GM23248 (cell line): Measurements from ENCODE around the gene WNK2. TPM values are rescaled to one million over a fixed set of nuclear protein-coding genes. Genes with fewer than 3 reads are reported as not detected.

Experiments
- DNase-seq: peaks from one replicate; pipeline ENCODE4 v3.0.0-alpha.2; 2015
- H2AFZ ChIP-seq: fragments of 200-600 bp; sonication (generic); 2 replicates; pipeline ENCODE4 v1.6.1; 2016; ENCODE audit warnings: antibody characterized with exemption
- H3F3A ChIP-seq: fragments of 200-600 bp; sonication (generic); 2 replicates; pipeline ENCODE4 v1.6.1; 2016; ENCODE audit warnings: mild to moderate bottlenecking, antibody characterized with exemption, mixed run types; ENCODE audit not compliant: insufficient read depth
- H3K27ac ChIP-seq: fragments of 200-600 bp; sonication (generic); 2 replicates; pipeline ENCODE4 v1.5.1; 2016; ENCODE audit warnings: mild to moderate bottlenecking
- H3K27me3 ChIP-seq: fragments of 200-600 bp; sonication (generic); replicated peaks from 2 replicates; pipeline ENCODE4 v1.6.1; 2016; ENCODE audit warnings: mild to moderate bottlenecking; ENCODE audit not compliant: insufficient read depth
- H3K36me3 ChIP-seq: fragments of 200-600 bp; sonication (generic); 2 replicates; pipeline ENCODE4 v1.6.1; 2016; ENCODE audit warnings: low read depth, mild to moderate bottlenecking
- H3K4me1 ChIP-seq: fragments of 200-600 bp; sonication (generic); 2 replicates; pipeline ENCODE4 v1.6.1; 2016; ENCODE audit warnings: mild to moderate bottlenecking; ENCODE audit not compliant: insufficient read depth
- H3K4me2 ChIP-seq: fragments of 200-600 bp; sonication (generic); one replicate; pipeline ENCODE4 v1.6.1; 2016; ENCODE audit warnings: mild to moderate bottlenecking; ENCODE audit not compliant: unreplicated experiment
- H3K4me3 ChIP-seq: fragments of 200-600 bp; sonication (generic); 2 replicates; pipeline ENCODE4 v1.5.1; 2016; ENCODE audit warnings: mild to moderate bottlenecking
- H3K79me2 ChIP-seq: fragments of 200-600 bp; sonication (generic); 2 replicates; pipeline ENCODE4 v1.6.1; 2016; ENCODE audit warnings: mild to moderate bottlenecking; ENCODE audit not compliant: insufficient read depth
- H3K9ac ChIP-seq: fragments of 200-600 bp; sonication (generic); 2 replicates; pipeline ENCODE4 v1.6.1; 2016; ENCODE audit warnings: mild to moderate bottlenecking
- H3K9me2 ChIP-seq: fragments of 200-600 bp; sonication (generic); 2 replicates; pipeline ENCODE4 v1.6.1; 2016; ENCODE audit warnings: mixed run types, mild to moderate bottlenecking, moderate library complexity; ENCODE audit not compliant: insufficient read depth
- H3K9me3 ChIP-seq: fragments of 200-600 bp; sonication (generic); one replicate; pipeline ENCODE4 v1.6.1; 2017; ENCODE audit warnings: low read depth
- H4K20me1 ChIP-seq: fragments of 200-600 bp; sonication (generic); 2 replicates; pipeline ENCODE4 v1.6.0; 2016; ENCODE audit not compliant: insufficient read depth
- EZH2 ChIP-seq: fragments of 200-600 bp; sonication (generic); IDR thresholded peaks from 2 replicates; pipeline ENCODE4 v1.6.1; 2018; ENCODE audit warnings: antibody characterized with exemption, mild to moderate bottlenecking; ENCODE audit not compliant: insufficient read depth, poor library complexity, severe bottlenecking
- EZH2phosphoT487 ChIP-seq: fragments of 200-600 bp; sonication (generic); IDR thresholded peaks from 2 replicates; pipeline ENCODE4 v1.6.1; 2018; ENCODE audit warnings: antibody characterized with exemption, moderate library complexity, mild to moderate bottlenecking, low read depth; ENCODE audit not compliant: insufficient read depth
- WGBS, 2 experiments: methylation state at CpG; one replicate each; pipeline ENCODE4 v1.1.6; 2015 to 2017; ENCODE audit warnings: low lambda C conversion rate in 2 of 2, low coverage in 1 of 2; ENCODE audit errors: missing lambda C conversion rate in 2 of 2; 5-methylcytosine and 5-hydroxymethylcytosine counted together
- in situ Hi-C: fragments of 300-500 bp; cut with MboI; formaldehyde crosslinking; loops from 2 replicates; pipeline ENCODE4 v1.15.0; 2020
- polyA plus RNA-seq: library from polyadenylated mRNA; unstranded; fragments of >200 nt; fragmentation: Nextera tagmentation; extraction: Ambion mirVana; gene quantifications from 2 replicates; pipeline ENCODE4 v1.2.1, GENCODE V29; 2016
- total RNA-seq: library from RNA; depleted of rRNA; stranded (reverse); fragments of >200 nt; shearing (Covaris generic); gene quantifications from 2 replicates; pipeline ENCODE4 v1.2.3, GENCODE V29; 2014

WNK2 gene
- total and polyA plus RNA-seq, 2 experiments from 2014 or later, result not detected

DNA sequence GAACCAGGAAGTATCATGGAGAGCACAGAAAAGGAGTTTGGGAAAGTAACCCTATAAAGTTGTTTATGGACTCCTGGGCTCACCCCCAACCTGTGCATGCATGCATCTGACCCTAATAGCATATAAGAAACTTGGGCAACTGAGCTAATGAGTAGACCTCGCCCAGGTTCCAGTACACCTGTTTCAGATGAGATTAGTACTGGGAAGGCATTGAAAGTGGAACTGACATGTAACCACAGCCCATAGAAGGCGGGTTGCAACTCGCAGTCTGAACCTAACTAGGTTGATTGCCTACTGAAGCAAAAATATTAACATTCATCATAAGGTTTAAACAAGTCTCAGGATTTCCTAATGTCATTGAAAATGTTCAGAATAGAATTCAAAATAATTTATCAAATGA is 87.0 kb downstream of the WNK2 start:
- H3K4me2 ChIP-seq, result no peak overlapping the region
- no peaks in the 10 kb centered on the region for H4K20me1 ChIP-seq
- TF ChIP-seq EZH2phosphoT487 (no peak), EZH2 (no peak)
- H3K9me3 ChIP-seq, result no peaks in the 10 kb centered on the region
- no peak overlapping the region for H3K9ac ChIP-seq
- no peaks in the 10 kb centered on the region for H3K27me3 ChIP-seq
- no peak overlapping the region for H2AFZ ChIP-seq
- no peaks in the 10 kb centered on the region for H3K4me1 ChIP-seq
- no peaks in the 10 kb centered on the region for H3F3A ChIP-seq
- H3K79me2 ChIP-seq, result no peaks in the 10 kb centered on the region
- in situ Hi-C loops, result no loop called here
- WGBS, 2 experiments, result 48 to 60% methylated on average over 3 of the region's 3 CpGs
- H3K4me3 ChIP-seq, result no peak overlapping the region
- no peak overlapping the region for H3K27ac ChIP-seq
- no peaks in the 10 kb centered on the region for H3K36me3 ChIP-seq
- no peak for DNase-seq
- H3K9me2 ChIP-seq, result no peaks in the 10 kb centered on the region

GRCh38 chr9:93276973-93277372 is 93.0 kb downstream of the WNK2 start:
- WGBS, 2 experiments, result 66 to 81% methylated on average over 5 of the region's 5 CpGs
- in situ Hi-C loops, result no loop called here

GRCh38 chr9:93278144-93278543 is 94.2 kb downstream of the WNK2 start:
- H3K9me3 ChIP-seq, result no peaks in the 10 kb centered on the region
- H2AFZ ChIP-seq, result no peak overlapping the region
- TF ChIP-seq EZH2phosphoT487 (no peak), EZH2 (no peak)
- no peaks in the 10 kb centered on the region for H3K36me3 ChIP-seq
- no peak for DNase-seq
- H3K4me3 ChIP-seq, result no peak overlapping the region
- no peaks in the 10 kb centered on the region for H4K20me1 ChIP-seq
- H3K27me3 ChIP-seq, result peaks cover 20% of the 10 kb centered on the region; the same call in 1 of the 2 replicates
- 68 to 74% methylated on average over 7 of the region's 7 CpGs for WGBS, 2 experiments
- H3K27ac ChIP-seq, result no peak overlapping the region
- no peaks in the 10 kb centered on the region for H3F3A ChIP-seq
- no peak overlapping the region for H3K4me2 ChIP-seq
- in situ Hi-C loops, result no loop called here
- H3K9ac ChIP-seq, result no peak overlapping the region
- no peaks in the 10 kb centered on the region for H3K4me1 ChIP-seq
- no peaks in the 10 kb centered on the region for H3K79me2 ChIP-seq
- no peaks in the 10 kb centered on the region for H3K9me2 ChIP-seq

More at GRCh38 chr9:93276973-93277372, 93.0 kb downstream of the WNK2 start:
- Histone ChIP-seq H3K27me3 (peaks cover 17% of the 10 kb centered on the region; the same call in 1 of the 2 replicates), H3K9me3 (no peaks in the 10 kb centered on the region), H3F3A (no peaks in the 10 kb centered on the region), H2AFZ (no peak overlapping the region), H4K20me1 (no peaks in the 10 kb centered on the region), H3K9ac (no peak overlapping the region), H3K4me3 (no peak overlapping the region), H3K79me2 (no peaks in the 10 kb centered on the region), H3K36me3 (no peaks in the 10 kb centered on the region), H3K27ac (no peak overlapping the region), H3K4me2 (no peak overlapping the region), H3K9me2 (no peaks in the 10 kb centered on the region), H3K4me1 (no peaks in the 10 kb centered on the region)
- no peak for TF ChIP-seq EZH2phosphoT487
- TF ChIP-seq EZH2, result no peak
- no peak for DNase-seq

GRCh38 chr9:93280661-93281259 is 96.8 kb downstream of the WNK2 start:
- TF ChIP-seq EZH2phosphoT487 (no peak), EZH2 (no peak)
- H3K9ac ChIP-seq, result no peak overlapping the region
- no peak overlapping the region for H3K27ac ChIP-seq
- WGBS, 2 experiments, result 81 to 95% methylated on average over 1 of the region's 1 CpG
- no peak overlapping the region for H2AFZ ChIP-seq
- H3K36me3 ChIP-seq, result no peaks in the 10 kb centered on the region
- H3K4me1 ChIP-seq, result no peaks in the 10 kb centered on the region
- peaks cover 20% of the 10 kb centered on the region; the same call in 1 of the 2 replicates for H3K27me3 ChIP-seq
- no peaks in the 10 kb centered on the region for H3K79me2 ChIP-seq
- no peaks in the 10 kb centered on the region for H4K20me1 ChIP-seq
- in situ Hi-C loops, result no loop called here
- DNase-seq, result no peak
- H3K4me3 ChIP-seq, result no peak overlapping the region
- H3K9me3 ChIP-seq, result no peaks in the 10 kb centered on the region
- H3K4me2 ChIP-seq, result no peak overlapping the region
- H3F3A ChIP-seq, result no peaks in the 10 kb centered on the region
- no peaks in the 10 kb centered on the region for H3K9me2 ChIP-seq
